ENCODE data around the gene LGALS9. TPM values are rescaled to one million over a fixed set of nuclear protein-coding genes. Genes with fewer than 3 reads are reported as not detected.
"Not testable (repeated sequence)": the region's sequence is repeated elsewhere in the genome, so short reads cannot be mapped to it uniquely, and the experiment has no call there.

Gene LGALS9
- total RNA-seq, 4 donors from 2014 or later: 20.2 to 76.1 (median 23.9) TPM

DNA sequence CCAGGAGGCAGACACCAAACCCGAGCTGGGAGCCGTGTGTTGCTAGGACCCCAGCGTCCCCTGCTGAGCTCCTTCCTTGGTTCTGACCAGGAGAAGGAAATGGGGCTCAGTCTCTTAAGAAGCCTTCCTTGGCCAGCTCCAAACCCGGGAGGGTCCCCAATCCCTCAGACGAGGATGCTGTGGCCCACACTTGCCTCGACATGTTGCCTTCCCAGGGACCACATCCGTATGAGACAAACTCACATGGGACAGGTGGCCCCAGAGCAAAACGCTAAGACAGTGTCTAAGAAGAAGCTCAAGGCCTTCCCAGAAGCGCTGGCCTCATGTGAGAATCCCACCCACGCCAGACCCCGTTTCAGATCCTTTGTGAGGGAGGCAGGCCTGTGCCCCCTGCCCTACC, 19.8 kb downstream of the LGALS9 start:
- WGBS, 2 donors: 67 to 77% methylated on average over 3 to 7 of the region's 11 CpGs
- DNase-seq: no peak
- Histone ChIP-seq H3K9me3 (no peaks in the 10 kb centered on the region), H3K4me3 (no peak overlapping the region), H3K27ac (no peak overlapping the region), H3K36me3 (peaks cover 0 to 22% (median 0%) of the 10 kb centered on the region in 3 donors), H3K4me1 (peaks cover 0 to 10% (median 0%) of the 10 kb centered on the region in 3 donors), H3K27me3 (peaks cover 0 to 10% (median 0%) of the 10 kb centered on the region in 4 donors)
- intact Hi-C loops (cut with DNase I): loop anchor here (2.0 to 10.0 kb wide), 2 partner anchors 48 to 296 kb away; no protein-coding TSS in a partner anchor
- no peak for TF ChIP-seq POLR2A (IDR thresholded peaks at IDR 0.05)

DNA sequence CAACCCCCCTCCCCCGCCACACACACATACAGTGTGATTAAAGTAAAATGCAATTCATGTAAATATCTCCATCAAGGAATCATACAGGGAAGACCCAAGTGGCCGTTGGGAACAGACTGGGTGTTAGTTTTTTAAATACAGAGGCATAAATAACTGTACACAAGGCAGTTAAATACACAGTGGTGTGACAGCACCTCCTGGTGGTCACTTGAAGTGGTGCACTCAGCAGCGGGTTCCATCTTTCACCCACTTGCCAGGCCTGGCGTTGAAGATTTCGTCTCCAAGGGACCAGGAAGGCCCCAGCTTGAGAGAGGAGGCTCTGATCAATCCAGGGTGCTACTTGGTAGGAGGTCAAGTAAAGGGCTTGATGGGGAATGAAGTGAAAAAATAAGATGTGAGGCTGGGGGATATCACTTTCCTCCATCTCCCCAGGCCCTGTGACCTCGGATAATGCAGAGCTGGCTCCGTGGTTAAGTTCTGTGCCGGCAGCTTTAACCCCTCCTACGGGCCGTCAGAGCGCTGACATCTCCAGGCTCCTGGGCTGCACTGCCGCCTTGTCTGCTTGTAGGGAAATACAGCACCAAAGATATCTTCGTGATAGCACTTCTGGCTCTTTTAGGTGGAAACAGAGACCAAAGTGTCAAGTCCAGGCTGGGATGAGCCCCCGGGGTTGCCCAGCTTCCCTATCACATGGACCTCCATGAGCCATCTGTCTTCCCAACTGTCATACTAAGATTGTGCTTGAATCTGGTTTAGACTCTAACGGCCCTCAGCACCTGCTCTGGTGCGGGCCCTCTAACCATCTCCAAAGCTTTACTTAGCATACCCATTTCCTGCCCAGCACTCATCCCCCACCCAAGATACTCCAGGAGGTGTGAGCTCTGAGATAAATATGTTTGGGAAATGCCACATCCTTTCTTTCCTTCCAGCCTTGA, 20.7 kb downstream of the LGALS9 start:
- DNase-seq: no peak
- peaks cover 0 to 11% (median 0%) of the 10 kb centered on the region in 4 donors for H3K27me3 ChIP-seq
- peaks cover 0 to 10% (median 0%) of the 10 kb centered on the region in 3 donors for H3K4me1 ChIP-seq
- TF ChIP-seq POLR2A (IDR thresholded peaks at IDR 0.05): no peak
- TF ChIP-seq, protein P1, sequence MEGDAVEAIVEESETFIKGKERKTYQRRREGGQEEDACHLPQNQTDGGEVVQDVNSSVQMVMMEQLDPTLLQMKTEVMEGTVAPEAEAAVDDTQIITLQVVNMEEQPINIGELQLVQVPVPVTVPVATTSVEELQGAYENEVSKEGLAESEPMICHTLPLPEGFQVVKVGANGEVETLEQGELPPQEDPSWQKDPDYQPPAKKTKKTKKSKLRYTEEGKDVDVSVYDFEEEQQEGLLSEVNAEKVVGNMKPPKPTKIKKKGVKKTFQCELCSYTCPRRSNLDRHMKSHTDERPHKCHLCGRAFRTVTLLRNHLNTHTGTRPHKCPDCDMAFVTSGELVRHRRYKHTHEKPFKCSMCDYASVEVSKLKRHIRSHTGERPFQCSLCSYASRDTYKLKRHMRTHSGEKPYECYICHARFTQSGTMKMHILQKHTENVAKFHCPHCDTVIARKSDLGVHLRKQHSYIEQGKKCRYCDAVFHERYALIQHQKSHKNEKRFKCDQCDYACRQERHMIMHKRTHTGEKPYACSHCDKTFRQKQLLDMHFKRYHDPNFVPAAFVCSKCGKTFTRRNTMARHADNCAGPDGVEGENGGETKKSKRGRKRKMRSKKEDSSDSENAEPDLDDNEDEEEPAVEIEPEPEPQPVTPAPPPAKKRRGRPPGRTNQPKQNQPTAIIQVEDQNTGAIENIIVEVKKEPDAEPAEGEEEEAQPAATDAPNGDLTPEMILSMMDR (IDR thresholded peaks at IDR 0.05): peak; percentile 87 to 95 (median 93)
- intact Hi-C loops (cut with DNase I): loop anchor here (2.0 to 10.0 kb wide), 2 partner anchors 49 to 297 kb away; no protein-coding TSS in a partner anchor
- H3K36me3 ChIP-seq: peaks cover 0 to 22% (median 0%) of the 10 kb centered on the region in 3 donors
- H3K9me3 ChIP-seq: no peaks in the 10 kb centered on the region
- no peak overlapping the region for H3K4me3 ChIP-seq
- WGBS, 2 donors: 40 to 45% methylated on average over 7 to 14 of the region's 16 CpGs
- no peak overlapping the region for H3K27ac ChIP-seq

DNA sequence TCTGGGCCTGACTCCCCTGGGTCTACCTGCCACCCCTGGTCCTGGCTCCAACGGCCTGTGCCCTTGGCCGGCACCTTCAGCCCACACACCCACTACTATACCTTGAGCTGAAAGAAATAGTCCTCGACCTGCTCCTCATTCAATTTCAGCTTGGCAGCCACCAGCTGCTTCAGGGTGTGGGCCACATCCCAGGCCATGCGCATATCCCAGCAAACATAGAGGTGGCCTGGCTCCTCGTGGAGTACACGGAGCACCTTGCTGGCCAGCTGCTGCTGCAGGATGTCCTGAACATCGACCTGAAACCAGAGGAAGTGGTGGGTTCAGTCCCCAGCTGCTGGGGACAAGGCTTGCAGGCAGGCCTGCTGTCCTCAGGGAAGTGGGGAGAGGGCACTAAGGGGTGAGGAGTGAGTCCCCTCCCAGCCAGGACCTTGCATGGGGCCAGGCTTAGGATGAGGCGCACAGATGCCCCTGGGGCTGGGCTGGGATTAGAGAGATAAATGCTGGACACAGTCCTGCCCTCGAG, 22.5 kb downstream of the LGALS9 start:
- H3K4me1 ChIP-seq, H3K9me3 ChIP-seq, H3K36me3 ChIP-seq, H3K4me3 ChIP-seq, DNase-seq, H3K27ac ChIP-seq: not testable (repeated sequence)
- intact Hi-C loops (cut with DNase I): loop anchor here (10.0 kb wide), 1 partner anchor 299 kb away; no protein-coding TSS in a partner anchor
- 70 to 78% methylated on average over 5 to 6 of the region's 9 CpGs for WGBS, 2 donors
- peaks cover 0 to 11% (median 0%) of the 10 kb centered on the region in 4 donors for H3K27me3 ChIP-seq

DNA sequence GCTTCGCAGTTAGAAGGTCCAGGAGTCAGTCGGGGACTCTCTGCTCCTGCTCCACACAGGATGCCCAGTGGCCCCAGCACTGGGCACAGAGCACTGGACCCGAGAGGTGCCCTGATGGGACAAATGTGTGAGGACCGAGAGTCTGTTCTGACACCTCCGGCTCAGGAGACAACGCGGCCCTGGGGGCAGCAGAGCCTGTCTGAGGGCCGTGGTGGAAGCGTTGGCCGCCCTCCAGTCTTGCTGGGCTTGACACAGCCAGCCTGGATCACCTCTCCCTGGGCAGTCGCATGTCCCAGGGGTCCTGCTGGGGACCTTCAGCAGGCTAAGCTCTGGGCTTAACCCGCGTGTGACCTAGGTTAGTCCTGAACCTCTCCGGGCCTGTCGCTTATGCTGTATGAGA, 23.1 kb downstream of the LGALS9 start:
- DNase-seq: no peak
- no peak overlapping the region for H3K27ac ChIP-seq
- WGBS, 2 donors: 90 to 92% methylated on average over 2 of the region's 15 CpGs
- H3K9me3 ChIP-seq: no peaks in the 10 kb centered on the region
- no peak overlapping the region for H3K4me3 ChIP-seq
- peaks cover 0 to under 1% (median 0%) of the 10 kb centered on the region in 3 donors for H3K36me3 ChIP-seq
- H3K27me3 ChIP-seq: peaks cover 0 to 11% (median 0%) of the 10 kb centered on the region in 4 donors
- TF ChIP-seq, protein P1 (IDR thresholded peaks at IDR 0.05): no peak
- no peak for TF ChIP-seq POLR2A (IDR thresholded peaks at IDR 0.05)
- no peaks in the 10 kb centered on the region for H3K4me1 ChIP-seq
- intact Hi-C loops (cut with DNase I): loop anchor here (10.0 kb wide), 1 partner anchor 299 kb away; no protein-coding TSS in a partner anchor

DNA sequence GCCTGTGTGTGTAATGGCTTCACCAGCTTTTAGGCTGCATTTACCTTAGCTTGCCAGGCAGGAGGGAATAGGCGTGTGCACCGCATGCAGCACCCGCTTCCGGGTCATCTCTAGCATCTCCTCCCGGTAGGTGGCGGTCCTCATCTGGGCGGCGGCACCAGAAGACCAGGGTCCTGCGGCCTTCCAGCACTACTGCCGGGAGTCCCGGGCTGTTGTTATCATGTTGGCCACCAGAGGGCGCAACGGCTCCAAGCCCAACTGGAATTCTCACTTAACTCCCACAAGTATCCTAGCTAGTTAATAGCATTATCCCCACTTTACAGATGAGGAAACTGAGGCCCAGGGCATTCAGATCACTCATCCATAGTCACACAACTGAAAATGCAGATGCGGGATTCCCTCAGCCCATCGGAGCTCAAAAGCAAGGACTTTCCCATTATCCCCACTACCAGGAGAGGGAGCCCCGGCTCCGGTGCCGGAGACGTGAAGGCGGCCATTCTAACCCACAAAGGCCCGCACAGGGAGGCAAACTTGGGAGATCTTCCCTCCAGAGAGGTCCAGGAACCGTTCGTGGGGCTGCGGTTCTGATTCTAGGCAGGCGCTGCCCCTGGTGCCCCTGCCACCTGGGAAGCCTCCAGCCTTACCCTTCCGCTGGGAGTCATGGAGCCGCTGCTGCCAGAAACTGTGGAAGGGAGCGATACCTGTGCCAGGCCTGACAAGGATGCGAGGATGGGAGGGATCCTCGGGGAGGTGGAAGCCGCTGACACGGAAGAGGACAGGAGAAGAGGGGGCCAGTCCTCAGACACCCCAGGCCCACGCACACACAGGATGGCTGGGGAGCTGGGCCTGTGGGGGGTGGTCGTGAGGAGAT, 23.9 kb downstream of the LGALS9 start:
- Histone ChIP-seq H3K27ac (no peak overlapping the region), H3K4me1 (no peaks in the 10 kb centered on the region), H3K36me3 (no peaks in the 10 kb centered on the region), H3K4me3 (no peak overlapping the region), H3K9me3 (no peaks in the 10 kb centered on the region), H3K27me3 (peaks cover 0 to 11% (median 0%) of the 10 kb centered on the region in 4 donors)
- WGBS, 2 donors: 50 to 68% methylated on average over 10 to 11 of the region's 34 CpGs
- no peak for DNase-seq
- intact Hi-C loops (cut with DNase I): loop anchor here (5.0 to 10.0 kb wide), 2 partner anchors 102 to 300 kb away; no protein-coding TSS in a partner anchor
- TF ChIP-seq, protein P1 (IDR thresholded peaks at IDR 0.05): peak; percentile 84 to 97 (median 90)
- TF ChIP-seq POLR2A (IDR thresholded peaks at IDR 0.05): no peak

DNA sequence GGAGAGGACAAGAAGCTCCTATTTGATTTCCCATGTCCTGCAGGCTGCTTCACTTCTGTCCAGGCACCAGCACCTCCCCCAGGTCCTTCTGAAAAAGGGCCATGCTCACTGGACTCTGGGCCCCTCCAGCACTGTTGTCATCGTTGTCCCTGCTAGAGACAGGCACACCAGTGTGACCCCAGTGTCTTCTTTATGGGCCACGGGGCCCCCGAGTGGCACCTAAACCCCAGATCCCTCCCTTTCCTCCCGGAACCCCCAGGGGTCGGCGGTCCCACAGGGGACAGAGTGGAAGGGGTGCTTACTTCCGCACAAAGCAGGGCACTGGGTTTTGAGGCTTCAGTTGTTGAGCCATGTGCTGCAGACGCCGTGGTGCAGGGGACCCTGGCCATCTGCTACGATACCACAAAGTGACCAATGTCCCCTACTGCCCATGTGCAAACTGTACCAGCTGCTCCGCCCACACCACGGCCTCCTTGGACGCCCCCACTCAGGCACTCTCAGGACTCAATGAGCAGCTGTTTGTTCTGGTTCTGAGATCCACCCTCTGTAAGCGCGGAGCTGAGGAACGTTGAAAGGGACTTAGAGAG, 24.6 kb downstream of the LGALS9 start:
- peaks cover 0 to 11% (median 0%) of the 10 kb centered on the region in 4 donors for H3K27me3 ChIP-seq
- H3K9me3 ChIP-seq, H3K27ac ChIP-seq, H3K36me3 ChIP-seq, DNase-seq, H3K4me3 ChIP-seq, H3K4me1 ChIP-seq: not testable (repeated sequence)
- intact Hi-C loops (cut with DNase I): loop anchor here (5.0 to 10.0 kb wide), 2 partner anchors 102 to 301 kb away; no protein-coding TSS in a partner anchor
- 70 to 80% methylated on average over 2 to 6 of the region's 16 CpGs for WGBS, 2 donors

DNA sequence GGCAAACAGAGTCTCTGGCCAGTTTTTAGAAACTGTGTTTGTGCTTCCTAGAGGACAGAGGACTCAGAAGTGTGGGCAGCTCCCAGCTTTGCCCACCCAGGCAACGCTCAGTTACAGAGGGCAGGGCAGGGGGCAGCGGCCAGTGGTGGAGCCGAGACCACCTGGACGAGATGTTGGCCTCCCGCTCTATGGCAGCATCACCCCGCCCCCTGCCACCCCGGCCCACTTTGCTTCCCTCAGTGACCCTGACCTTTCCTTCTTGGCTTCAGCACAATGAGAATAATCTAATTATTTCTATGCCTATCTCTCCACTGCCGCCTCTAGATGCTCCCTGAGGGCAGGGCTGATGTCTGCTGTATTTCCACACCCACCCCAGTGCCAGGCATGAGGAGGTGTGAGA, 25.6 kb downstream of the LGALS9 start:
- not testable (repeated sequence) for H3K4me3 ChIP-seq, DNase-seq, H3K36me3 ChIP-seq, H3K4me1 ChIP-seq, H3K27ac ChIP-seq, H3K9me3 ChIP-seq
- WGBS, 2 donors: 75% methylated on average over 5 of the region's 8 CpGs; no CpG with 5 or more reads in 1 of the 2 donors
- intact Hi-C loops (cut with DNase I): loop anchor here (5.0 to 10.0 kb wide), 2 partner anchors 101 to 302 kb away; no protein-coding TSS in a partner anchor
- H3K27me3 ChIP-seq: peaks cover 0 to 11% (median 0%) of the 10 kb centered on the region in 4 donors

Measured in esophagus squamous epithelium (tissue), 5 donors.